ENCODE measurements around the gene SLC25A43.
A peak's percentile ranks its signal among the peaks of the same experiment; 100 is the strongest.
"Not testable (repeated sequence)": the region's sequence is repeated elsewhere in the genome, so short reads cannot be mapped to it uniquely, and the experiment has no call there.

Gene SLC25A43

DNA sequence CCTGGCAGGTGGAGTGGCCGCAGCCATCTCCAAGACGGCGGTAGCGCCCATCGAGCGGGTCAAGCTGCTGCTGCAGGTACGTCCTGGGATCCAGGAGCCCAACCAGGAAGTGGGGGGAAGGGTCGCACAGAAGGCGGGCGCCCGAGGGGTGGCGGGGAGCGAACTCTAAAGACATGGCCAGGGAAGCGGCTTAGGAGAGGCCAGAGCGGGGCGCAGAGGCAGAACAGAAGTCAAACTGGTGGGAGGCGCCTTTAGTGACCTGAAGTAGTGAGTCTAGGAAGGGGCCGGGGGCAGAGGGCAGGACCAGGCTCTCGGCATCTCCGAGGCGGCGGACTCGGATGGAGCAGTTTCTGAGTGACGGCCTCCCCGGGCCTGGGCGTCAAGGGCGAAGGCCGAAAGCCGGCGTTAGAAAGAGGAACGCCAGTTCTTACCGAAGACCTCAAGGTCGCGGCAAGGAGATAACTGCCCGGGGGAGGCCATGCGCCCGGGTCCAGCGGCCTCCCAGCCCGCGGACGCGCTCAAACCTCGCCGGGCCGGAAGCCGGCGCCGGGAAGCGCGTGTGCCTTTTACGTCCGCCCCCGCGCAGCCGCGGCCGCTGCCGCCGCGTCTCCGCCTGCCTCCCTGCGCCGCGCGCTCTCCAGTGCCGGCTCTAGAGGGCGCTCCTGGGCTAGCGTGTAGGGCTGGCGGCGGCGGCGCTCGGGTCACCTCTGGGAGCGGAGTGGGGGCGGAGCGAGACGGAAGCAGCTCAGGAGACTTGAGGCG is 69.6 kb downstream of the SLC25A43 start:
- H3K4me3 ChIP-seq (ENCODE audit: low read length) = peak overlapping the region; percentile 84
- TF ChIP-seq ZNF274 (IDR thresholded peaks at IDR 0.05; ENCODE audit: low read depth, low read length) = no peak

DNA sequence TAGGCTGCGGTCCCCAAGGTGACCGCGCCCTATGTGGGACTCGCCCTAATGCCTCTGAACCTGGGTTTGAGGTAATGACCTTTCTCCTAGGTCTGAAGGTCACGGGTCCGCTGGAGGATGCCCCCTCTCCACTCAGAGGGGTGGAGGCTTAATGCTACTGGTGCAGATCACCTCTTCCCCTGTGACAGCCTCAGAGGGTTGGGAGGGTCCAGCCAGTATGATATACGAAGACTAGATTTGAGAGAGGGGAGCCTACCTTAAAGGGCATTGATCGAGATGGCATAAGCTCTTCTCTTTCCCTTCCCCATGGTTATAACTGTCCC is 70.1 kb downstream of the SLC25A43 start:
- peak overlapping the region; percentile 66; the same call in 1 of the 2 replicates for H3K4me3 ChIP-seq (ENCODE audit: low read length)
- TF ChIP-seq ZNF274 (IDR thresholded peaks at IDR 0.05; ENCODE audit: low read depth, low read length) = no peak

GRCh38 chrX:119474615-119475388 is 75.7 kb downstream of the SLC25A43 start:
- no peak for TF ChIP-seq ZNF274 (IDR thresholded peaks at IDR 0.05; ENCODE audit: low read depth, low read length)
- H3K4me3 ChIP-seq (ENCODE audit: low read length) = no peak overlapping the region

GRCh38 chrX:119475389-119476101 is 76.4 kb downstream of the SLC25A43 start:
- H3K4me3 ChIP-seq (ENCODE audit: low read length) = no peak overlapping the region
- TF ChIP-seq ZNF274 (IDR thresholded peaks at IDR 0.05; ENCODE audit: low read depth, low read length) = no peak

DNA sequence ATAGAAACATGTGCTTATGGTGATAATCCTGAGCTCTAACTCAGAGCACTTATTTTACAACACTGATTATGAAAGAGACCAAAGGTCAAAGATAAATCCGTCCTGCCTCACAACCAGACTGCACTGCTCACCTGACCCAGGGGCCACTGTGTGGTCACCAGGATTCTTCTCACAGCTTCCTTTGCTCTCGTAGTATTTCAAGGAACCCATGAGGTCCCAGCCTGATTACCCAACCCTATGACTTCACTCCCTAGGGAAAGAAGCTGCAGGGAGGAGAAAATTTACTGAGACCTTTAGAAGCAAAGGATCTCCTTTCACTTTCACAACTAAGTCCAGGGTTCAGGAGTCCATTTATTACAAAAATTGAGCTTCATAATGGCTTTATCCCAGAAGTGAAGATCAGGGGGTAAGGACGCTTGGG is 78.7 kb downstream of the SLC25A43 start:
- H3K4me3 ChIP-seq (ENCODE audit: low read length) = no peak overlapping the region
- TF ChIP-seq ZNF274 (IDR thresholded peaks at IDR 0.05; ENCODE audit: low read depth, low read length) = no peak

- no peak for TF ChIP-seq ZNF274 (IDR thresholded peaks at IDR 0.05; ENCODE audit: low read depth, low read length)
Observed at GRCh38 chrX:119478504-119478903, 79.4 kb downstream of the SLC25A43 start.

DNA sequence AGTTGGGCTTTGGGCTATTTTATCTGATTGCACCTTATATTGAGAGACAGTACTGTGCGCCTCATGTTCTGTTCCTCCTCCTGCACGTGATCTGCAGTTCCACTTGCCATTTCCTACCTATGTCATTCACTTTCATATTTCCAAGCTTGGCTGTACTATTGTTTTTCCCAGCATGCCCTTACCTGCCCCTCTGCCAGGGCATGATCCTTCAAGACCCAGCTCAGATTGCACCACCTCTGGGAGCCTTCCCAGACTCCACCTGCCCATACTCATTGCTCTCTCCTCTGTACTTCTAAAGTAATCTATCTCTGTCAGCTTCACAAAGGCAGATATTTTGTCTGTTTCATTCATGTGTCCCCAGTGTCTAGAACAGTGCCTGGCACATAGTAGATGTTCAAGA is 80.7 kb downstream of the SLC25A43 start:
- no peak for TF ChIP-seq ZNF274 (IDR thresholded peaks at IDR 0.05; ENCODE audit: low read depth, low read length)
- H3K4me3 ChIP-seq (ENCODE audit: low read length) = no peak overlapping the region

More at GRCh38 chrX:119478504-119478903, 79.4 kb downstream of the SLC25A43 start:
- no peak overlapping the region for H3K4me3 ChIP-seq (ENCODE audit: low read length)

DNA sequence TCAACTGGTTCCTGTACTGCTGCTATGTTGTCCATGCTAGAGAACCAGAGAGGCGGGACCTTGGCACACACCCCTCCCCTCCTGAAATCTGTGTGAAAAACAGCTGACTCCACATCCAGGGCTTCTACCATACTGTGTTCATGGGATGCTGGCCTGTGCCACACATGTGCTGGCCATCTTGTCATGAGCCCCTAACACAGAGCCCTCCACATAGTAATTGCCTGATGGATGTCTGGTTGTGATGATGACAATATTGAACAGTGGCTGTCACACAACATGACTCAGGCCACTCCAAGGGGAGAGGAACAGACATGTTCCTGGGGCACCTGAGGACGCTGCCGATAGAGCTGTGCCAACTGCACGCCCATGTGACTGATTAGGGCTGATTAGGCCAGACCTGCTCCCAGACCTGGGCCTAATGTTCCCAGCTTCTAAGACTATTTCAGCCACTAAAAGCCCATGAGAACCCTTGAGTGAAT is 82.2 kb downstream of the SLC25A43 start:
- H3K4me3 ChIP-seq (ENCODE audit: low read length) = no peak overlapping the region
- no peak for TF ChIP-seq ZNF274 (IDR thresholded peaks at IDR 0.05; ENCODE audit: low read depth, low read length)

DNA sequence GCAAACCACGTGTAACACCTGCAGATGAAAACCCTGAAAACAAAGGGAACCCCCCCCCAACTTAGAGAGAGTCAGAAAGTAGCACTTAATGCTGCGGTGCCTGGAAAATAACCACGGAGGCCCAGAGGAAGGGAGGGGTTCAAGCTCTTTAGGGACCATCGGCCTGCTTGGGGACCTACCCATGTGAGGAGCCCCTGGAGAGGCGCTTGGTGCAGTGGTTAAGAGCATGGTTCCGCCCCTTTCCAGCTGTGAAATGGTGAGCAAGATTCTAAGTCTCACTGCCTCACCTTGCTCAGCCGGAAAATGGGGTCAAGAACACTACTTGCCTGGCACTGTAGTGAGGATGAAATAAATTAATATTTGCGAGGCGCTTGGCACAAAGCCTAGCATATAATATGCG is 82.9 kb downstream of the SLC25A43 start:
- no peak for TF ChIP-seq ZNF274 (IDR thresholded peaks at IDR 0.05; ENCODE audit: low read depth, low read length)
- H3K4me3 ChIP-seq (ENCODE audit: low read length) = no peak overlapping the region; the same call in 1 of the 2 replicates

GRCh38 chrX:119482481-119483480 is 83.6 kb downstream of the SLC25A43 start:
- no peak for TF ChIP-seq ZNF274 (IDR thresholded peaks at IDR 0.05; ENCODE audit: low read depth, low read length)
- H3K4me3 ChIP-seq (ENCODE audit: low read length) = peak overlapping the region; percentile 17; the same call in 1 of the 2 replicates

DNA sequence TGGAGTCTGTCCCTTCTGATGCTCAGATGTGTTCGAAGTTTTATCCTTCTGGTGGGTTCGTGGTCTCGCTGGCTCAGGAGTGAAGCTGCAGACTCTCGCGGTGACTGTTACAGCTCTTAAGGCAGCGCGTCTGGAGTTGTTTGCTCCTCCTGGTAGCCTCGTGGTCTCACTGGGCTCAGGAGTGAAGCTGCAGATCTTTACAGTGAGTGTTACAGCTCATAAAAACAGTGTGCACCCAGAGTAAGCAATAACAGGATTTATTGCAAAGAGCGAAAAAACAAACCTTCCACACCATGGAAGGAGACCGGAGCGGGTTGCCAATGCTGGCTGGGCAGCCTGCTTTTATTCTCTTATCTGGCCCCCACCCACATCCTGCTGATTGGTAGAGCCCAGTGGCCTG is 87.6 kb downstream of the SLC25A43 start:
- TF ChIP-seq ZNF274 (IDR thresholded peaks at IDR 0.05; ENCODE audit: low read depth, low read length) = no peak
- no peak overlapping the region for H3K4me3 ChIP-seq (ENCODE audit: low read length)

- H3K4me3 ChIP-seq (ENCODE audit: low read length) = not testable (repeated sequence)
Observed at GRCh38 chrX:119487766-119488165, 88.6 kb downstream of the SLC25A43 start.

DNA sequence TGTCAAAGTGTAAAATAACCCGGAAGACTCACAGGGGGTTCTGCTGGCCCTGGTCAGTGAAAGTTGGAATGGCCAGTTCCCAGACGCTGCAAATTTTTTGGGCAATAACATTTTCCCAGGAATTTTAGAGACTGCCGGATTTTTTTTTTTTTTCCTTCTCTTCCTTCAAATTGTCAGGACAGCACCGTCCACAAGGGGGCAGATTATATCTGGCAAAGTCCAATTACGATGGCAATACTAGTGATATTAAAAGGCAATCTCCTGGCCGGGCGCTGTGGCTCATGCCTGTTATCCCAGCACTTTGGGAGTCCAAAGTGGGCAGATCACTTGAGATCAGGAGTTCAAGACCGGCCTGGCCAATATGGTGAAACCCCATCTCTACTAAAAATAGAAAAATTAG is 89.6 kb downstream of the SLC25A43 start:
- no peak overlapping the region for H3K4me3 ChIP-seq (ENCODE audit: low read length)
- TF ChIP-seq ZNF274 (IDR thresholded peaks at IDR 0.05; ENCODE audit: low read depth, low read length) = no peak
